ENCODE data around the gene RBBP4.

DNA sequence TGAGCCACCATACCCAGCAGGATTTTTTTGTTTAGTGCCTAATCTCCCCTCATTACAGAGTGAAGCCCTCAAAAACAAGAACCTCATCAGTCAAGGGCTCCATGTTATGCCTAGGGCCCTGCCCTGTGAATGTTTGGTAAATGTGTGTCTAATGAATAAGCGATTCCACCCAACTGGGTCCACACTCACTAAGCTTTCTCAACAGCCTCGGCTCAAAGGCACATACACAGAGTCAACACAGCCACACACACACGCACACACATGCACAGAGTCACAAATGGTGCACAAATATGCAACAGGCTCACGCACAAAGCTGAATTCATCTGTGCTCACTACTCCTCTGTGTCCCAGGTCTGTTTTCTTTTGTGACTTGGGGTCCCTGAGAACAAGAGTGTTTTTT lies 63.3 kb downstream of the RBBP4 start:
- no peak for TF ChIP-seq CTCF (IDR thresholded peaks at IDR 0.05)
- no peak for TF ChIP-seq POLR2A (IDR thresholded peaks at IDR 0.05)
- no peak for TF ChIP-seq EP300 (IDR thresholded peaks at IDR 0.05; ENCODE audit: low read depth)
- no peak for TF ChIP-seq POLR2AphosphoS5 (IDR thresholded peaks at IDR 0.05)

Data from transverse colon (tissue), 4 donors.